ENCODE results near the gene PADI3.

PADI3 gene

DNA sequence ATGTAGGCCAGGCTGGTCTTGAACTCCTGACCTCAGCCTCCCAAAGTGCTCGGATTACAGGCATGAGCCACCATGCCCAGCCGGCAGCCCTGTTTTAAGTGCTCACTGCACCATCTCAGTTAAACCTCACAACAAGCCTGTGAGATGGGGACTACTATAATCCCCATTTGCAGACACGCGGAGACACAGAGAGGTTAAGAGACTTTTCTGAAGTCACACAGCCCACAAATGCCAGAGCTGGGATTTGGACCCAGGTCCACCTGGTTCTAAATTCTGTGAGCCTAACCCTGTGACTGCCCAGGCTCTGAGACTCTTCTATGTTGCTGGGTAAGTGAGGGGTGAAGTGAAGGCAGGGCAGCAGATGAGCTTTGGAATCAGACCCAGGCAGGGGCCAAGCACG is 37.5 kb upstream of the PADI3 start:
- Histone ChIP-seq H3K4me2 (ENCODE audit: low read length) (no peak overlapping the region), H3F3A (ENCODE audit: insufficient read depth, low read length) (no peaks in the 10 kb centered on the region), H3K4me3 (ENCODE audit: low read depth, low read length, poor library complexity, severe bottlenecking) (no peak overlapping the region), H2AFZ (ENCODE audit: low read length) (no peak overlapping the region), H3K79me2 (ENCODE audit: insufficient read depth, low read length) (no peaks in the 10 kb centered on the region), H4K20me1 (ENCODE audit: insufficient read depth, low read length) (no peaks in the 10 kb centered on the region), H3K4me1 (ENCODE audit: insufficient read depth, low read length, severe bottlenecking) (no peaks in the 10 kb centered on the region), H3K27ac (ENCODE audit: low read depth, low read length, poor library complexity, severe bottlenecking) (no peak overlapping the region), H3K9me2 (ENCODE audit: low read depth, low read length) (no peaks in the 10 kb centered on the region), H3K36me3 (ENCODE audit: insufficient read depth, low read length) (no peaks in the 10 kb centered on the region), H3K27me3 (ENCODE audit: insufficient read depth, low read length) (no peaks in the 10 kb centered on the region; the same call in 1 of the 2 replicates), H3K9me3 (ENCODE audit: low read length) (no peaks in the 10 kb centered on the region), H3K9ac (ENCODE audit: low read length) (no peak overlapping the region)
- TF ChIP-seq EZH2 (IDR thresholded peaks at IDR 0.05; ENCODE audit: borderline replicate concordance, low read length) (no peak), CTCF (IDR thresholded peaks at IDR 0.05; ENCODE audit: low read length) (no peak)

- H3K4me1 ChIP-seq (ENCODE audit: insufficient read depth, low read length, severe bottlenecking), result no peaks in the 10 kb centered on the region
- H3K79me2 ChIP-seq (ENCODE audit: insufficient read depth, low read length), result no peaks in the 10 kb centered on the region
- H3K9ac ChIP-seq (ENCODE audit: low read length), result no peak overlapping the region
- no peaks in the 10 kb centered on the region for H4K20me1 ChIP-seq (ENCODE audit: insufficient read depth, low read length)
- H3K27me3 ChIP-seq (ENCODE audit: insufficient read depth, low read length), result no peaks in the 10 kb centered on the region; the same call in 1 of the 2 replicates
- no peak for TF ChIP-seq EZH2 (IDR thresholded peaks at IDR 0.05; ENCODE audit: borderline replicate concordance, low read length)
- TF ChIP-seq CTCF (IDR thresholded peaks at IDR 0.05; ENCODE audit: low read length), result no peak
- no peaks in the 10 kb centered on the region for H3K9me3 ChIP-seq (ENCODE audit: low read length)
- H3F3A ChIP-seq (ENCODE audit: insufficient read depth, low read length), result no peaks in the 10 kb centered on the region
- no peaks in the 10 kb centered on the region for H3K36me3 ChIP-seq (ENCODE audit: insufficient read depth, low read length)
- no peak overlapping the region for H2AFZ ChIP-seq (ENCODE audit: low read length)
- H3K9me2 ChIP-seq (ENCODE audit: low read depth, low read length), result no peaks in the 10 kb centered on the region
- H3K4me3 ChIP-seq (ENCODE audit: low read depth, low read length, poor library complexity, severe bottlenecking), result no peak overlapping the region
- no peak overlapping the region for H3K27ac ChIP-seq (ENCODE audit: low read depth, low read length, poor library complexity, severe bottlenecking)
- no peak overlapping the region for H3K4me2 ChIP-seq (ENCODE audit: low read length)
These were observed 36.9 kb upstream of the PADI3 start for GRCh38 chr1:17212009-17212408.

DNA sequence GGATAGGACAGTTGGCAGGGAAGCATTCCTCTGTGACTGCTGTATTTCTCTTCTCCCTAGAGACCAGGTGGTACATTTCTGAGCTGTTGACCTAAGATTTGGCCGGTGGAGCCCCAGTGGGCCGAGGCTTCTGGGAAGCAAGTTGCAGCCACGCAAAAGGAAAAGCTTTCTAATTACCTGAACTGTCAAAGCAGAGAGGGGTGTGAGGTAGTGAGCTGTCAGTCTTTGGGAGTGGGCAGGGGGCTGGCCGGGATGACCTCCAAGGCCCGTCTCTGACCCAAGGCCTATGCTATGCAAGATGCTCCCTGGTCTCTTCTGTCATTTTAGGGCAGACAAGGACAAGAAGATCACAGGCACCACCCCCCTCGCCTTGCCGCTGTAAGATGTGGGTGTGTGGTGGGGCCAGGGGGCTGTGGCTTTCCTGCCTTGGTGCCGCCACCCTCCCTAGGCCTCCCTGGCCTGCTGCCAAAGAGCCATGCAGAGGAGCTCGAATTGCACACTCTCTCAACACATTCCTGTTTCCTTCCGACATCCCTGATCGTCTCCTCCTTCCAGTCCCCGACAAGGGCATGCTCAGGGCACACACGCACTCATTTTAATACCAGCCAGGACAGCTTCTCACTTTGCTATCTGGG is 36.3 kb upstream of the PADI3 start:
- H3K4me3 ChIP-seq (ENCODE audit: low read depth, low read length, poor library complexity, severe bottlenecking), result no peak overlapping the region
- H3K9ac ChIP-seq (ENCODE audit: low read length), result no peak overlapping the region
- H3K9me2 ChIP-seq (ENCODE audit: low read depth, low read length), result no peaks in the 10 kb centered on the region
- no peaks in the 10 kb centered on the region for H3K36me3 ChIP-seq (ENCODE audit: insufficient read depth, low read length)
- H3F3A ChIP-seq (ENCODE audit: insufficient read depth, low read length), result no peaks in the 10 kb centered on the region
- no peaks in the 10 kb centered on the region; the same call in 1 of the 2 replicates for H3K27me3 ChIP-seq (ENCODE audit: insufficient read depth, low read length)
- no peaks in the 10 kb centered on the region for H3K79me2 ChIP-seq (ENCODE audit: insufficient read depth, low read length)
- TF ChIP-seq EZH2 (IDR thresholded peaks at IDR 0.05; ENCODE audit: borderline replicate concordance, low read length) (no peak), CTCF (IDR thresholded peaks at IDR 0.05; ENCODE audit: low read length) (no peak)
- H3K27ac ChIP-seq (ENCODE audit: low read depth, low read length, poor library complexity, severe bottlenecking), result no peak overlapping the region
- no peak overlapping the region for H2AFZ ChIP-seq (ENCODE audit: low read length)
- no peaks in the 10 kb centered on the region for H3K4me1 ChIP-seq (ENCODE audit: insufficient read depth, low read length, severe bottlenecking)
- H3K4me2 ChIP-seq (ENCODE audit: low read length), result no peak overlapping the region
- no peaks in the 10 kb centered on the region for H4K20me1 ChIP-seq (ENCODE audit: insufficient read depth, low read length)
- no peaks in the 10 kb centered on the region for H3K9me3 ChIP-seq (ENCODE audit: low read length)

Data from OCI-LY1 (cell line).